ELR (cell line): ENCODE data around the gene KIFC3.
"Not testable (repeated sequence)": the region's sequence is repeated elsewhere in the genome, so short reads cannot be mapped to it uniquely, and the experiment has no call there.

Experiments used
- DNase-seq: peaks from one replicate; pipeline ENCODE4 v3.0.0-alpha.2; 2015; ENCODE audit warnings: low read depth

KIFC3 gene

GRCh38 chr16:57753448-57754353 is 48.6 kb downstream of the KIFC3 start:
- DNase-seq = no peak

- DNase-seq = no peak
These were observed 49.5 kb downstream of the KIFC3 start for GRCh38 chr16:57752581-57753447.

GRCh38 chr16:57752203-57752580 is 50.1 kb downstream of the KIFC3 start:
- no peak for DNase-seq

GRCh38 chr16:57751539-57752202 is 50.6 kb downstream of the KIFC3 start:
- no peak for DNase-seq

- DNase-seq = no peak
These were observed 51.3 kb downstream of the KIFC3 start for GRCh38 chr16:57750796-57751538.

GRCh38 chr16:57749856-57750452 is 52.3 kb downstream of the KIFC3 start:
- DNase-seq = no peak

- DNase-seq = no peak
These were observed 53.1 kb downstream of the KIFC3 start for GRCh38 chr16:57749101-57749692.

GRCh38 chr16:57748596-57748995 is 53.7 kb downstream of the KIFC3 start:
- DNase-seq = no peak

- no peak for DNase-seq
These were observed 54.3 kb downstream of the KIFC3 start for GRCh38 chr16:57747996-57748395.

- no peak for DNase-seq
These were observed 54.8 kb downstream of the KIFC3 start for GRCh38 chr16:57747496-57747895.

- no peak for DNase-seq
These were observed 55.2 kb downstream of the KIFC3 start for GRCh38 chr16:57747091-57747490.

- DNase-seq = not testable (repeated sequence)
These were observed 56.0 kb downstream of the KIFC3 start for GRCh38 chr16:57746316-57746715.

- DNase-seq = no peak
These were observed 56.5 kb downstream of the KIFC3 start for GRCh38 chr16:57745768-57746167.

- no peak for DNase-seq
These were observed 57.7 kb downstream of the KIFC3 start for GRCh38 chr16:57744642-57744903.

GRCh38 chr16:57743886-57744641 is 58.2 kb downstream of the KIFC3 start:
- DNase-seq = no peak

GRCh38 chr16:57743458-57743857 is 58.8 kb downstream of the KIFC3 start:
- no peak for DNase-seq

- no peak for DNase-seq
These were observed 59.7 kb downstream of the KIFC3 start for GRCh38 chr16:57742543-57742942.

GRCh38 chr16:57741660-57742191 is 60.6 kb downstream of the KIFC3 start:
- DNase-seq = no peak

GRCh38 chr16:57740423-57741071 is 61.7 kb downstream of the KIFC3 start:
- DNase-seq = no peak
